Raji (cell line): ENCODE results near the gene ZFYVE28.

Source experiments
- POLR2A ChIP-seq: IDR thresholded peaks from 2 replicates; pipeline ENCODE4 v1.6.1; 2011; ENCODE audit warnings: low read depth, low read length, control low read depth; ENCODE audit not compliant: insufficient read depth

The ZFYVE28 gene

DNA sequence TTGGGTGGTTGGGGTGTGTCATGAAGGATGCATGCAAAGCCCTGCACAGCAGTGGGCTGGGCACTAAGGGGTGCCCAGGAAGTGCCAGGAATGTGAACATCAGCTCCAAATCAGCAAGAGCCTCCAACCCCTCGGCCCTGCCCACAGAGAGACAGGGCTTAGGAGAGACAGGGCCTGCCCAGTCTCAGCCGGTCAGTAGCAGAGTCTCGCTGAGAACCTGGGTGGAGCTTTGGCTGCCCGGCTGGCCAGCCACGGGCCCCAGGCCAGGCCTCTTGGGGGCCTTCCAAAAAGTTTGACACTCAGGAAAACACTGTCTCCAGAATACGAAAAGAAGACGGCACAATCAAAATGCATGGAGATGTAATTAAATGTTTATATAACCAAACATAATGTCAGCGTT lies 152.3 kb downstream of the ZFYVE28 start:
- no peak for TF ChIP-seq POLR2A

DNA sequence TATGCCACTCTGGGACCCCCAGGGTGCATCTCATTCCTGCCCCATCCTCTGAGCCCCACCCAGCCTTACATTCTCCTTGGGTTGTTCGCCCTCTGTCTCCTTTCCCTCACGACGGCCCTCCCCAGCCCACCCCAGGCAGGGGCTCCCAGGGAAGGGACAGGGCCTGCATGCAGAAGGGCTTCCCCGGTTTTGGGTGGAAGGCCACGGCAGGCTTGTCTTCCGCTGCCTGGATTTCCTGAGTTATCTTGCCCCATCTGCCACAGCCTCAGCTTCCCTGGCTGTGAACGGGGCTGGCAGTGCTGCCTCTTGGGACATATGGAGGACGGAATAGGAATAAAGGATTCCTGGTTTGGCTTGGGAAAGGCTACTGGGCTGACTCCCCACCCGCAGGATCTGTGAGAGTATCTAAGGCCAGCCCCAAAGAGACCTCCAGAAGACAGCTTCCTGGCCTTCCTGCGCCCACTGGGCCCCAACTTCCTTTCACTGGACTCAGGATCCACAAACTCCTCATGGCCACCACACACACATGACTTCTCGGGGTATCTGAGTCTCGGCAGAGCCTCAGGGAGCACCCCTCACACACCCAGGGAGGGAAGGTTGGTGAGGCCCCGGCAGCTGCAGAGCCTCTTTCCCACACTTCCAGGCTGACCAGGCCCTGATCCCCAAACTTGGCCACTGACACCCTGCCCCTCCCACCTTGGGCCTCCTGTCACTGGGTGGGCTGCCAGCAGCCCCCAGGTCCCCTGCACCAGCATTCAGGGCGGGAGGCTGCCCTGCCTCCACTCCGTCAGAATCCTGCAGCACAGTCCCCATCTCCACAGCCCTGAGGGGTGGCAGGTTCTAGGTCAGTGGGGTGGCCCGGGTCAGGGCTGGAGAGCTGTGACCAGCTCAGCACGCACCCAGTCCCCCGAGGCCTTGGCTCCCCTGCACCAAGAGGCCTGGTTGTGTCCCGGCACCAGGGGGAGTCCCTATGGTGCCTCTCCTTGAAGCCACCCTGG lies 153.0 kb downstream of the ZFYVE28 start:
- no peak for TF ChIP-seq POLR2A

DNA sequence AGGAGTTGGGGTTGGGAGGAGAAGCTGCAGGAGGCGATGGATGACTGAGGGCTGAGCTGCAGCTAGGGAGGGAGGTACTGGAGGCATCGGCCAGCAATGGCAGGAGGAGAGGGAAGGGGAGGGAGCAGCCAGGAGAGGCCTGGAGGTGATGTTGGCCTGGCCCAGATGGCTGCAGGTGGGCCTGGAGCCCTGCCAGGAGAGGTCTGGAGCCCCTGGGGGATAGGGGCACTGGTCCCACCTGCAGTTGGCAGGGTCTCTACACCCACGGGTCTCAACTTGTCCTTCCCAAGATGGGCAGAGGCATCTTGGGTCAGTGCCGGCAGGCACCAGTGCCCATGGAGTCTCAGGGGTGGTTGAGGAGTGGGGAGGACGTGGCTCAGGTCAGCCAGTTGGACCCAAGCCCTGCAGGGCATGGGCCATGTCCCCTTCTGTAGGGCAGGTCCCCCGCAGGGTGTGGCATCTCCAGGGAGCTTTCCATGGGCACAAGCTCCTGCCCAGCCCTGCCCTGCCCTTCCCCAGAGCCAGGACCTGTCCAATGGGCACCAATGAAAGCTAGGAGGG lies 153.9 kb downstream of the ZFYVE28 start:
- TF ChIP-seq POLR2A: no peak

DNA sequence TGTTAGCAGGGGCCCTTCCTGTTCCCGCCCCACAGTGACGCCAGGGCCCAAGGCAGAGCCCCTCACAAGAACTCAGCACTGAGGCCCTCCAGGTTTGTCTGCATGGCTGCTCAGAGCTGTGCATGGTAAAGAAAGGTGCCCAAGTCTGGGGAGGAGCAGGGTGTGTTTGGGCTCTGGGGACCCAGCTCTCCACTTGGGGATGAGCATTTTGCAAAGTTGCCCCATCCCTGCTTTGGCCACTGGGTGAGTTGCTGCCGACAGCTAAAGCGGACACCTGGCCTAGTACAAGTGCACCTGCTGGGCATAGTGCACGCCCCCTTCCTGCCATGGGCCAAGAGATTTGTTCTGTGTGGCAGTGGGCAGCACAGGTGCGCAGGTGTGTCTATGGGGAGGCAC lies 154.5 kb downstream of the ZFYVE28 start:
- no peak for TF ChIP-seq POLR2A

DNA sequence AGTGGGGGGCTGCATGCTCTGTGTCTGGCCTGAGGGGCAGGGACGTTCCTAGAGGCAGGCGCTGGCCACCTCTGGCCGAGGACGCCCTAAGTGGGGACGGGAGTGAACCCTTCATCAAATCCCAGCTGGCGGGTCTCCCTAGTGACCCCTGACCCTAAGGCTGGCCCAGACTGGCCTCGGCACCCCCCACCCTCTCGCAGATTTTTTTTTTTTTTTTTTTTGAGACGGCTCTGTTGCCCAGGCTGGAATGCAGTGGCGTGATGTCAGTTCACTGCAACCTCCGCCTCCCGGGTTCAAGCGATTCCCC lies 155.5 kb downstream of the ZFYVE28 start:
- no peak for TF ChIP-seq POLR2A

DNA sequence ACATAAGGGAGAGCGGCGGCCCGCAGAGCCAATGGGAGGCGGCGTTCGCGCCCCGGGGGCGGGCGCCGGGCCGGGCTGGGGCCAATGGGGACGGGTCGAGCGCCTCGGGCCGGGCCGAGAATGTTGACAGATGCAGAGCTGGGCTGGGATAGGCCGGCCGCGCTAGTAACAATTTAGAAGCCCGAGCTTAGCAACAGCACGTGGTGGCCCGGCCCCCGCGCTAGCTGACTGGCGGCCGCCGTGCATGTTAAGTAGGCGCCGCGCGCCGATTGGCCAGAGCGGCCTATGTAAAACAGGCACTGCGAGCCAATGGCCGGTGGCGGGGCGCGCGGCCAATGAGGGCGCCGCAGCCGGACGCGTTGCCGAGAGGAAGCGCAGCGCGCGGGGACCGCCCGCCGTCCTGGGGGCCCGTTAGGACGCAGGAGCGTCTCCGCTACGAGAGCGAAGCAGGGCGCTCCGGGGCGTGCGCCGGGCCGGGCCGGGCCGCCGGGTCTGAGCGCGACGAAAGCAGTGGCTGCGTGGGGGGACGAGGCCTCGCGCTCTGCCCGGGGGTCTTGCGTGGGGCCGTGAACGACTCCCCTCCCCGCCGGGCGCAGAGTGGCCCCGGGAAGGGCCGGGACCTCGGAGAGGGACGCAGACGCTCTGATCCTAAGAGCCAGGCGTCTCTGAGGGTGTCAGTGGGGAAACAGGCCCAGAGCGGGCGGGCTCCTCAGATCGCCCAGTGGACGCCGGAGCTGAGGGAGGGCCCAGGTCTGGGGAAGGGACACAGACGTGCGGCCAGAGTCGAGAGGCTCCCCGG lies 156.1 kb downstream of the ZFYVE28 start:
- TF ChIP-seq POLR2A: peak; percentile 91

DNA sequence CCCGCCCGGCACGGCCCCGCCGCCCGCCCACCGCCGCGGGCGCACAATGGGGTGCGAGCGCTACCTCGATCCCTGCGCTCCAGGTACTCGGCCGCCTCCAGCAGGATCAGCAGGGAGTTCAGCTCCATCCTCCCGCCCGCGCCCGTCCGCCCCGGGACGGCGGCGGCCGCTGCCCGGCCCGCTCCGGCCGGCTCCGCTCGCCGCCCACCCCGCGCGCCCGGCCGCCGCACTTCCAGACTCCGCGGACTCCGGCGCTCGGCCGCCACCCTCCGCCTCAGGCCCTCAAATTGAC lies 156.6 kb downstream of the ZFYVE28 start, which contains the start of gene MXD4:
Gene MXD4 (minus strand): TSS at position 257 of the 292 bp plus-strand sequence. CDS start 129 bp downstream, at position 128.
- TF ChIP-seq POLR2A: no peak

DNA sequence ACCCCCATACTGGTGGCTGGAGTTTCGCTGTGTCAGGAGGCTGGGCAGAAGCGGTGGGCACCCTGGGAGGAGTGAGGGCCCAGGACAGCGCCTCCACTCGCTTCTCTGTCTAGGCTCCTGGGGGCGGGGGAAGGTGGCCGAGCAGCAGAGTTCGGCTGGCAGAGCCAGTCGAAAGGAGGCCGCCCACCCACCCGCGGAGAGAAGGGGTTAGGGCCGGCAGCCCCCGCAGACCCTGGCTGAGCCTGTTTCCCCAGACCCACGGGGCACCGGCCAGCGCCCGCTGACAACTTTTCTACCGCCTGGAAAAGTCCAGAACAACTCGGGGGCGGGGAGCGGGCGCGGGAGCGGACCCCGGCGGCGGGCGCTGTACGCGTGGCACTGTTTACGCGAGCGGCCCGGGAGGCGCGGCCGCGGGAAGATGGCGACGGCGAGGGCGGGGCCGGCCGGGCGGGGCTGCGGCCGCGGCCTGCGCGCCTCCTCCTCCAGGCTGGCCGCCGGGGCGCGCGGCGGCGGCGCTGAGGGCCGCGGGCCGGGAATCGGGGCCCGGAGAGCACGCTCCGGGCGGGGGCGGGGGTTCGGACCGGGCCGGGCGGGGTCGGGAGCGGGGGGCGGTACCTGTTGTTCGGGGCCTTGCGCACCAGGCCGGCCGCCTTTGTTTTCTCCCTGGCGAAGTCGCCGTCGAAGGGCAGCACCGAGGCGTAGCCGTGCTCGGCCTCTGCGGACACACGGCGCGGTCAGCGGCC lies 157.2 kb downstream of the ZFYVE28 start:
- no peak for TF ChIP-seq POLR2A

DNA sequence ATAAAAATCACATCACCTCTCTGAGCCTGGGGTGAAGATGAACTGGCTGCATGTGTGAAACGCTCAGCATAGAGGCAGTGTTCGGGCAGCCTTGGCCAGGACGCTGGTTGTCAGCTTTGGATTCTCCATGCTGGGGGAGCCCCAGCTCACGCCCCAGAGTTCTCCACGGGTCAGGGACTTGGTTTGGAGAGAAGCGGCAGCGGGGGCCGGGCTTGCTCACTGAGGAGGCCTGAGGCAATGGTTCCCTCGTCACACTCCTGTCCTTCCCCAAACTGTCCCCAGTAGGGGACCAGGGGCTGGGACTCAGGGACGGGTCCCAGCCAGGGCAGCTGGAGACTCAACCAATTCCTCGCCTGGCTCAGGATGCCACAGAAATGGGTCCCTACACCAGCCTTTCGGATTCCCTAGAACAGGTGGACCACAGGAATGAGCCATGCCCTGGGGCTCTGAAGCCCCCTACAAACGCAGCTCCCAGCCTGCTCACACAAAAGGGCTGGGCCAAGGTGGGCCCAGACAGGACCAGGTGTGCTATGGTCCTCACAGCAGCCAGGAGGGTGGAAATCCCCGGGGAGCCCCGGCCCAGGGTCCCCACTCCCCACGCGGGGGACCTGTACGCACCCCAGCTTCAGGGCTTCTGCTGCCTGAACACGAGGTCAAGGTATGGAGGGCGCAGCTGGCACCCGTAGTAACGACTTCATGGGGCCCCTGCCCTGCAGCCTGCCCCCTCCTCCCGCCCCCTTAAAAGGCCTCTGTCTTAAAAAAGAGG lies 157.9 kb downstream of the ZFYVE28 start:
- TF ChIP-seq POLR2A: no peak

DNA sequence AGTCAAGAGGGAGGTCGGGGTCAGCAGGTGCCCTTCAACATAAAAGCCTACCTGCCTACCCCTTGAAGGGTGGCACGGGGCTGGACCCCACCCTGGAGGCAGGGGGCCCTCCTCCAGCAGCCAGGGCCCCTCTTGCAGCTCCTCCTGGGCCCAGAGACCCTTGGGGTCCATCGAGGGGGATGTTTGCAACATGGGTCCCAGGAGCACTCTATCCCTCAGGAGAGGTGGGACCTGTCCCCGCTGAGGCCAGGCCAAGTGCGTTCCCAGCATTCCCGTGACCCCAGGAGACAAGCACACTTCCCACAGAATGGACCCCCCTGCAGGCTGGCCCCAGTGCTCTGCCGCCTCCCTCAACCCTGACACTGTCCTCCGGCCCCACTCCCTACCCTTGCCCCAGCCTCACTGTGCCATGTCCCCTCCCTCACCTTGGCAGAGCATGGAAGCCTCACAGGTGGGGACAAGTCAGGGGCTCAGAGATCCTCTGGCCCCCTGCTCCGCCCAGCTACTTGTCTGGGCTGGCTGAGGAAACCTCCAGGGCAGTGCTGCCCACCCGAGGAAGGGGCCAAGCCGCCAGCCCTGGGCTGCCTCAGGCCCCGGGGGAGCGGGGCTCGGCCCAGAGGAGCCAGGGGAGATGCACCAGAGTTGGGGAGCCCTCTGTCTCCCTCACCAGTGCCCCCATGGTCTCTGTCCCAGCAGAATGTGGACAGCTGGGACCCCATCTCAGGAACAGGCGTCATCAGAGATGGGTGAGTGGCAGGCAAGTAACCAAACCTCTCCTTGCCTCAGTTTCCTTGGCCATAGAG lies 158.7 kb downstream of the ZFYVE28 start:
- TF ChIP-seq POLR2A: no peak

DNA sequence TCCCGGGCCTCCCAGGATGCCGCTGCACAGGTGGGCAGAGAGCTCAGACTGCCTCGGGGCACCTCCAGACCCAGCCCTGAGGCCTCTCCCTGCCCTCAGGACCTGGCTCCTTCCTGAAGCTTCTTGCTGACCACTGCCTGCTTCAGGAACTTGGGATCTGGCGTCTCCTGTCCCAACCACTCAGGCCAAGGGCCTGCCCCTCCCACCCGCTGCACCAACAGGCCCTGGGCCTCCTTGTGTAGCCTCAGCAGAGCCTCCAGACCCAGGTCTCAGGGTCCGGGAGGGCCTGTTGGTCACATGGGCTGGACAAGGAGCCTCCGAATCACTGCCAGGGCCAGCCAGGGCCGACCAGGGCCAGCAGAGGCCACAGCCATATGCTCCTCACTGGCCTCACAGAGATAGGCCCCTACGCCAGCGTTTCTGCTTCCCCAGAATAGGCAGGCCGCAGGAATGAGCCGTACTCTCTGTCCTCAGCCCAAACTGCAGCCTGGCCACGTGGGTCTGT lies 159.4 kb downstream of the ZFYVE28 start:
- TF ChIP-seq POLR2A: no peak

DNA sequence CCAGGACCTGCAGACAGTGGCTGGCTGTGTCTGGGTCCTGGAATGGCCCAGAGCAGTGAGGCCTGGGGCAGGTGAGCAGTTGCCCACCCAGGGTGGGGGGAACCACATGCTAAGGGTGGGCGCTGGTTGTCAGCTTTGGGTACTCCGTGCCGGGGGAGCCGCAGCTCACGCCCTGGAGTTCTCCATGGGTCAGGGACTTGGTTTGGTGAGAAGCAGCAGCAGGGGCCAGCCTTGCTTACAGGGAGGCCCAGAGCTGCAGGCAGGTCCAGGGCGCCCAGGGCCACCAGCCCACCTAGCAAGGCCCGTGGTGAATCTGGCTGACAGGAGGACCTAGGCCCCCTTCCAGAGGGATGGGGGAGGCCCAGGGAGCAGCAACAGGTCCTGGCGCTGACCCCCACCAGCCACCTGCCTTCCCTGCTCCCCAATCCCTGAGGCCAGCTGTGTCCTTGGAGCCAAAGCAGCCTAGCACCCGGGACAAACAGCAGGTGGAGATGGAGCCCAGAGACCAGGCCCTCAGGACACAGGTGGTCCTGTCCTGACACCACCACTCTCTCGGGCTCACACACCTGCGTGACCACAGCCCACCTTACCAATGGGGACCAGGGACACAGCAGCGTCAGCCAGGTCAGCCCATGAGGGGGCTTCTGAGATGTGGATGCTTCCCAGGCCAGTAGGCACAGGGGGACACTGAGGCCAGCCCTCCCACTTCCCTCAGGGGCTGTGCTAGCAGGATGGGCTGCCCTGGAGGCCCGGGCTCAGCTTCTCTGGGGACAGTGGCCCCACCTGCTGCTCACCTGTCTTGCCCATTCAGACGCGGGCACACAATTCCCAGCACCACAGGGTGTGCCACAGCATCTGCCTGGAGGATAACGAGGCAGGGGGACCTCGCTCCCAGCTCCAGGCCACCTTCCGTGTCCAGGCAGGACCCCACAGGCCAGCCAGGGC lies 160.1 kb downstream of the ZFYVE28 start:
- TF ChIP-seq POLR2A: no peak
